ENCODE results near the gene ABCC10.

GRCh38 chr6:43448916-43449315 is 21.6 kb downstream of the ABCC10 start:
- TF ChIP-seq POLR2A (IDR thresholded peaks at IDR 0.05; ENCODE audit: low read length) (no peak), ZFP36 (IDR thresholded peaks at IDR 0.05; ENCODE audit: borderline replicate concordance, partially characterized antibody) (no peak), KDM1A (IDR thresholded peaks at IDR 0.05; ENCODE audit: low read depth) (no peak), RAD21 (conservative IDR thresholded peaks at IDR 0.05 in 1 of 2, IDR thresholded peaks at IDR 0.05 in 1 of 2) (no peak)
